ENCODE results near the gene ARL17B.
"Not testable (repeated sequence)": the region's sequence is repeated elsewhere in the genome, so short reads cannot be mapped to it uniquely, and the experiment has no call there.

The ARL17B gene

GRCh38 chr17:46287587-46287986, 74.0 kb downstream of the ARL17B start:
- not testable (repeated sequence) for DNase-seq

DNA sequence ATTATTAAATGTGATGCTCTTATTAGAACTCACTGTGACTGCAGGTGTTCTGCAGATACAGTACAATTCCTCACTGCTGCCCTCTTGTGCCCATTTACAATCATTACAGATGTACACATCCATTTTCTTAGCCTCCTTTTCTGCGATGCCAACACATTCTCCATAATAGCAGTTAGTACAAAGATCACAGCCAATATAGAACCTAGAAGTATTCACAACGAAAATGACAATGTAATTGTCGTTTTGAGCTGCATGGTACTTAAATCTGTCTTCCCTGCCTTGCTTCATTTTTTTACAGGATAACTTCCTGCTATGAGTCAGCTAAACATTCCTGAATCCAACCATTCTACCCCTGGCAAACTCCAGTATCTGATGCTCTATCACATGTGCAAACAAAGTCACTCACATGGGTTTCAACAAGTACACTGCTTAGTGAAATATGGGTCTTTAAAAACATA, 74.8 kb downstream of the ARL17B start:
- peak; percentile 76 for DNase-seq

DNA sequence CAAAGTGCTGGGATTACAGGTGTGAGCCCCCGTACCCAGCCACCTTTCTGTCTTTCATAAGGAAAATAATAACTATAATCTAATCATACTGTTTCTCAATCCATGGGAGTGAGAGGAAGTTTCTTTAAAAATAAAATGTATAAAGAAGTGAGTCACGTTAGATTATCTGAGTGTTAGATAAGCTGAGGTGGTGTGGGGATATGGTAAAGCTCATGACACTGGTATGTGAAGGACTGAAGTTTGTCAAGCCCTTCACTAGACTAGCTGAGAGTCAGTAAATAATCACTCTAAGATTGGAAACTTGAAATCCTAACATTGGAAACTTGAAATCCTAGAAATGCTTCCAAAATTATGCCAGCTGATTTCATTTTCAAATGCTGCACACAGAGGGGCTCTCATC, 76.1 kb downstream of the ARL17B start:
- DNase-seq: not testable (repeated sequence)

GRCh38 chr17:46284467-46284866, 77.1 kb downstream of the ARL17B start:
- DNase-seq: peak; percentile 77

DNA sequence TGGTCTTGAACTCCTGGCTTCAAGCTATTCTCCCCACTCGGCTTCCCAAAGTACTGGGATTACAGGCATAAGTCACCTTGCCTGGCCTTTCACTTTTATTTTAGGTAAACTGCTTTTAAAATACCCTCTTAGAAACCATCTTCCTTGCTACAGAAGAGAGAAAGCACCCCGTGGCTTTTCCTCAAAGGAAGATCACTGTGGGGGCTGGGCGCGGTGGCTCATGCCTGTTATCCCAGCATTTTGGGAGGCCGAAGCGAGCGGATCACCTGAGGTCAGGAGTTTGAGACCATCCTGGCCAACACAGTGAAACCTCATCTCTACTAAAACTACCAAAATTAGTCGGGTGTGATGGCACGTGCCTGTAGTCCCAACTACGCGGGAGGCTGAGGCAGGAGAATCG, 78.9 kb downstream of the ARL17B start:
- not testable (repeated sequence) for DNase-seq

GRCh38 chr17:46281336-46281735, 80.2 kb downstream of the ARL17B start:
- DNase-seq: not testable (repeated sequence)

GRCh38 chr17:46276728-46277479, 84.7 kb downstream of the ARL17B start:
- not testable (repeated sequence) for DNase-seq

DNA sequence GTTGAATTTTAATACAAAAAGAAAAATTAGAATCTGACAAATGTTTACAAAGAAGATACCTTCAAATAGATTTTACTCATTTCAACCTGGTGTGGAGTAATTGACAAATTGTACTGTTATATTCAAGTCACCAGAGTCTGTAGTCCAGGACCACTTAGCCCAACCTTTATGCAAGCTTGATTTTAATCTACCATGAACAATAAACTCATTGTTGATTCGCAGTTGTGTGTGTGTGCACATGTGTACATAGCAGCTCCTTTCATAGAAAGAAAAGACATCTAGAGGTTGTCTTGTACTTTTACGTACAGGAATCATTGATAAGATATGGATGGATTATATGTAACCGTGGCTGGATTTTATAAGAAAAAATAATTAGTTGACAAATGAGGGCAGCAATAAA, 87.3 kb downstream of the ARL17B start:
- no peak for DNase-seq

GRCh38 chr17:46273541-46274236, 87.9 kb downstream of the ARL17B start:
- DNase-seq: no peak

- DNase-seq: no peak
These were observed 91.5 kb downstream of the ARL17B start for GRCh38 chr17:46270032-46270431.

DNA sequence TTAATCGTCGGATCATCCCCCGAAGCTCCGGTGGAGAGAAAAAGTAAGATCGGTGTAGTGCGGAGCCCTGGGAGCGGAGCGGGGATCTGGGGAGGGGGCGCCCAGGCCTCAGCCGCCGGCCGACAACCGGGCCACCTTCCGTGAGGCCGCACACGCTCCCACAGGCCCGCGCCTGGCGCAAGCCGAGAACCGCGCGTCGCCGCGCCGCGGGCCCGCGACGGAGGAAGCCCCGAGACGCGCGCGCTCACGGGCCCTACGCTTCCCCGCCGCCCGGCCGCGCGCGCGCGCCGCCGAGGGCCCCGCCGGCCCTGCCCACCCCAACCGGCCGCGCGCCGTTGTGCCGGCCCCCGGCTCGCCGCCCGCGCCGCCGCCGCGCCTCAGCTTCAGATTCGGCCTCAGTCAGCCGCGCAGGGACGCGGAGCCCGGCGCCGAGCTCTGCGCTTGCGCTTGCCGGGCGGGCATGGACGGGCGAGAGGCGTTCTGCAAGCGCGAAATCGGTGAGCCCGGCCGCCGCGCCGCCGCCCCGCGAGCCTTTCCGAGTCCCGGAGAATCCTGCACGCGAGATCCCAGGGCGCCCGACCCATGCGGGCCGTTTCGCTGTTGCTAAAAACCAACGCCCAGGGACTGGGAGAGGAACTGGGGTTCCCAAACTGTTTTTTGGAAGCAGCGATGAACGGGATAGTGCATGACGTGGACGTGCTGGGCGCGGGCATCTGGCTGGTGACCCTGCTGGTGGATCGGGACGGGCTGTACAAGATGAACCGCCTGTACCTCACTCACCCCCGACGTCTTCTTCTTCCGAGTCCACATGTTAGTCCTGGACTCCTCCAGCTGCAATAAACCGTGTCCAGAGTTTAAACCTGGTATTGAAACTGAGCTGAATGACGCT, 94.7 kb downstream of the ARL17B start:
- DNase-seq: peak; percentile 89

DNA sequence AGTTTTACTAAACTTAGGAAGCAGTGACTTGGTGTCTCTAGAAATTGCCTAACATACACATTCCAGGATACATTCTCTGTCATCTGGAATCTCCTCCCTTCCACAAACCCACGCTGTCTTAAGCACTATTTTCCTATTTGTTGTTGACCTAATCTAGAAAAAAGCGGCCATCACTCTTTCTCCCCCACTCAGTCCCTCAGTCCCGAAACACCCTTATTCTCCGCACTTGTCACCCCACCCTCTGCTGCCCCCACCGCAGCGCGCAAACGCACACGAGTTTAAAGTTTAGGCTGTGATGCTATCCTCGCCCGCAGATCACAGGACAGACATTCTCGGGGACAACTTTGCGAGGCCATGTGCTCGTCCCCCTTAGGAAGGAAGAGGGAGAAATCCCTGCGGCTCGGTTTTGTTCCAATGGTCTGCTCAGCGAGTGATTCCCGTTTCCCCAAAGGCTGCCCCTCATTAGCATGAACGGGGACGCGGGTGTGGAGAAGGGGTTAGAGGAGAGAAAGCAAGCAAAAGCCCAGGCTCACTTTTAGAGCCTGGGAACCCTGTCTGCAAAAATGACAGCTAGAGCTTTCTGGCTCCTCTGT, 95.4 kb downstream of the ARL17B start:
- DNase-seq: peak; percentile 11

DNA sequence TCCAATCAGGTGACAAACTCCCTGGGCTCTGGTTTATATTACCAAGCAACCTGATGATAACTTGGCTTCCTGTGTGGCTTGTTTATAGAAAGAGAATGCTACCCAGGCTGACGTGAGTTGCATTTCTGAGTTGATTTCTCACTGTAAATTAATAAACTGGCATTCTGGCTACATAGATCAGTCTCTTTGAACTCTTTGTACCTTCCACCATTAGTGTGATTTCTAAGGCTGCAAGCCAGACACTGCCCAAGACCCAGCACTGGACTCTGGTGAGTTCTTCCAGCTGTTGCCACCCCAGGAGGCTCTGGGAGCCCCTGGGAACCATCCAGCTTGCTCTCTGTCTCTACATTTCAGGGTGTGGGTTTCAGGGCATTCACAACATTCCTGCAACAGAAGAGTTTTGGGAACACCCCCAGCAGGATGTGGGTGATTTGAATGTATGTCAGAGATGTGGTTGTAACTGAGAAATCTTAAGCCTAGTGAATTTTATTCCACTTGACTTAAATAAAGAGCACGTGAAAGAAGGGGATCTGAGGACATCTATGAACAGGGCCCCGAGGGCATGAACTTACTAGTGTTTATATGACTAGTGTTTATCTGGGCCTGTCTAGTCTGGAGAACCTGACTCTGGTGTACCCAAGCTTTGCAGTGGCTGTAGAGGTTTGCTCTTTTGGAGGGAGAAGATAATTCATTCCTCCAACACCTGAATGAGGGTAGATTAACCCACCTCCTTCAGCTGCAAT, 96.9 kb downstream of the ARL17B start:
- DNase-seq: peak; percentile 25

GRCh38 chr17:46262271-46262670, 99.3 kb downstream of the ARL17B start:
- no peak for DNase-seq

GRCh38 chr17:46259845-46260661, 101.5 kb downstream of the ARL17B start:
- DNase-seq: not testable (repeated sequence)

- not testable (repeated sequence) for DNase-seq
These were observed 105.2 kb downstream of the ARL17B start for GRCh38 chr17:46256369-46256768.

DNA sequence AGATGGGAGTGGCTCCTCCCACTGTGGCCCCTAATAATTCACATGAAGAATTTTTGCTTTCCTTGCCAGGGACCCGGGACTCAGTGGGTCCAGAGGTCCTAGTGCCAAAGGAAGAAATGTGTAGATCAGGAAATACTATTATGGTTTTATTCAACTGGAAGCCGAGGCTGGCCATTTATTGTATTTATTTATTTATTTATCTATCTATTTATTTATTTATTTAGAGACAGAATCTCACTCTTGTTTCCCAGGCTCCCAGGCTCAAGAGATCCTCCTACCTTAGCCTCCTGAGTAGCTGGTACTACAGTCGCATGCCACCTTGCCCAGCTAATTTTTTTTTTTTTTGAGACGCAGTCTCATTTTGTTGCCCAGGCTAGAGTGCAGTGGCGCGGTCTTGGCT, 107.4 kb downstream of the ARL17B start:
- not testable (repeated sequence) for DNase-seq

GRCh38 chr17:46253722-46254121, 107.8 kb downstream of the ARL17B start:
- DNase-seq: peak; percentile 88

- not testable (repeated sequence) for DNase-seq
These were observed 108.8 kb downstream of the ARL17B start for GRCh38 chr17:46252804-46253203.

DNA sequence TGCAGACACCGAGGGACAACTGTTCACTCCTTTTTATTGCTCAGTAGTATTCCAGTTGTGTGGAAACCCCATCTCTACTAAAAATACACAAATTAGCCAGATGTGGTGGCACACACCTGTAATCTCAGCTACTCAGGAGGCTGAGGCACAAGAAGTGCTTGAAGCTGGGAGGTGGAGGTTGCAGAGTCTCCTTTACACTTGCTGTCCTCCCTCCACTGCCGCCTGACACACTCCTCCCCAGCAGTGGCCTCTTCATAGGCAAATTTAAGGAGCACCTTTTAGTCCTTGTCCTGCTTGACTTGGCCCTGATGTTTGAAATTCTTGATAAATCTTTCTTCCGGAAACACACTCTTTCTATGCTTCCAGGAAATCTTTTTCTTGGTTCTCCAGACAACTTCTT, 112.4 kb downstream of the ARL17B start:
- not testable (repeated sequence) for DNase-seq

All from activated CD4-positive, alpha-beta T cell treated with anti-CD3 and anti-CD28 coated beads for 48 hours (primary cell).